A673 (cell line): ENCODE results near the gene RIMKLA. TPM values are rescaled to one million over a fixed set of nuclear protein-coding genes. Genes with fewer than 3 reads are reported as not detected.

Source experiments
- BruUV-seq: library from RNA; stranded (reverse); fragments of 400-500 nt; replicated peaks from 2 replicates; lab custom pipeline; 2021; lab: Mats Ljungman, UMichigan
- CTCF ChIA-PET: fragments of 300-600 bp; sonication (Branson Sonifier 250); formaldehyde crosslinking; loops from one replicate; lab custom pipeline; 2022; ENCODE audit warnings: antibody characterized with exemption; lab: Charles Lee
- POLR2A ChIA-PET: fragments of 300-600 bp; sonication (Branson Sonifier 250); formaldehyde crosslinking; loops from one replicate; lab custom pipeline; 2022; ENCODE audit warnings: antibody characterized with exemption; ENCODE audit not compliant: low non-redundant PET; lab: Charles Lee
- DNase-seq: peaks from one replicate; pipeline ENCODE4 v3.0.0-alpha.2; 2015; ENCODE audit warnings: low spot score
- H3K27ac ChIP-seq: fragments of 200-600 bp; sonication (generic); 2 replicates; pipeline ENCODE4 v1.5.1; 2016; ENCODE audit warnings: mixed run types, low read depth, mild to moderate bottlenecking, mixed read lengths, antibody characterized with exemption, low read length; ENCODE audit not compliant: poor library complexity, severe bottlenecking
- H3K27me3 ChIP-seq: fragments of 200-600 bp; sonication (generic); replicated peaks from 2 replicates; pipeline ENCODE4 v1.6.1; 2017; ENCODE audit warnings: mixed run types, low read depth, mild to moderate bottlenecking, mixed read lengths, antibody characterized with exemption, low read length; ENCODE audit not compliant: insufficient read depth, poor library complexity
- H3K36me3 ChIP-seq: fragments of 200-600 bp; sonication (generic); 2 replicates; pipeline ENCODE4 v1.6.1; 2016; ENCODE audit warnings: mixed run types, mild to moderate bottlenecking, mixed read lengths, antibody characterized with exemption, low read length; ENCODE audit not compliant: insufficient read depth, poor library complexity, severe bottlenecking
- H3K4me1 ChIP-seq: fragments of 200-600 bp; sonication (generic); 2 replicates; pipeline ENCODE4 v1.6.1; 2017; ENCODE audit warnings: mixed run types, mild to moderate bottlenecking, mixed read lengths, antibody characterized with exemption, low read length; ENCODE audit not compliant: insufficient read depth, poor library complexity, severe bottlenecking
- H3K4me3 ChIP-seq: fragments of 200-600 bp; sonication (generic); 2 replicates; pipeline ENCODE4 v1.5.1; 2016; ENCODE audit warnings: low read depth, mixed run types, mild to moderate bottlenecking, mixed read lengths, low read length; ENCODE audit not compliant: poor library complexity, severe bottlenecking
- H3K9me3 ChIP-seq: fragments of 200-600 bp; sonication (generic); 2 replicates; pipeline ENCODE4 v1.6.1; 2016; ENCODE audit warnings: mixed run types, low read depth, mild to moderate bottlenecking, mixed read lengths, antibody characterized with exemption, low read length; ENCODE audit not compliant: poor library complexity, severe bottlenecking
- CTCF ChIP-seq: fragments of 300-800, 200-600 bp; sonication (generic); conservative IDR thresholded peaks from 2 replicates; pipeline ENCODE4 v1.5.1; 2017; ENCODE audit warnings: low read depth, mild to moderate bottlenecking, antibody characterized with exemption, low read length, moderate library complexity, mixed read lengths
- EZH2 ChIP-seq: fragments of 200-600 bp; sonication (generic); IDR thresholded peaks from 2 replicates; pipeline ENCODE4 v1.6.1; 2017; ENCODE audit warnings: borderline replicate concordance, low read depth, mild to moderate bottlenecking, mixed read lengths, antibody characterized with exemption, low read length; ENCODE audit not compliant: poor library complexity, severe bottlenecking
- intact Hi-C: fragments of 100-400 bp; cut with micrococcal nuclease; formaldehyde crosslinking; loops from one replicate; pipeline ENCODE4 v1.10.0; 2022; ENCODE audit not compliant: unreplicated experiment
- total RNA-seq: library from RNA; stranded (reverse); gene quantifications from 2 replicates; pipeline ENCODE4 v1.2.3, GENCODE V29; 2021

The RIMKLA gene
- total RNA-seq, 1 experiment from 2014 or later, result 0.24 TPM

GRCh38 chr1:42450061-42450460 is 69.5 kb downstream of the RIMKLA start:
- no TSS peak for BruUV-seq
- intact Hi-C loops, result no loop called here
- Histone ChIP-seq H3K4me1 (no peaks in the 10 kb centered on the region), H3K27me3 (peaks cover 6% of the 10 kb centered on the region), H3K9me3 (no peaks in the 10 kb centered on the region), H3K4me3 (no peak overlapping the region), H3K27ac (no peak overlapping the region), H3K36me3 (no peaks in the 10 kb centered on the region)
- CTCF ChIA-PET, result no interaction called here
- TF ChIP-seq EZH2 (no peak), CTCF (no peak)
- DNase-seq, result no peak
- POLR2A ChIA-PET, result no interaction called here

GRCh38 chr1:42453386-42453785 is 72.8 kb downstream of the RIMKLA start:
- H3K27me3 ChIP-seq, result peaks cover 6% of the 10 kb centered on the region
- H3K27ac ChIP-seq, result no peak overlapping the region
- intact Hi-C loops, result no loop called here
- ChIA-PET CTCF (no interaction called here), POLR2A (no interaction called here)
- no peak overlapping the region for H3K4me3 ChIP-seq
- H3K9me3 ChIP-seq, result no peaks in the 10 kb centered on the region
- H3K4me1 ChIP-seq, result peaks cover 8% of the 10 kb centered on the region
- DNase-seq, result no peak
- peaks cover 7% of the 10 kb centered on the region for H3K36me3 ChIP-seq
- TF ChIP-seq CTCF, result no peak
- no peak for TF ChIP-seq EZH2
- no TSS peak for BruUV-seq

GRCh38 chr1:42454403-42454802 is 73.8 kb downstream of the RIMKLA start:
- no peak overlapping the region for H3K27ac ChIP-seq
- H3K4me3 ChIP-seq, result no peak overlapping the region
- no peaks in the 10 kb centered on the region for H3K9me3 ChIP-seq
- no peak for DNase-seq
- BruUV-seq, result no TSS peak
- peaks cover 15% of the 10 kb centered on the region for H3K36me3 ChIP-seq
- peaks cover 6% of the 10 kb centered on the region for H3K27me3 ChIP-seq
- peaks cover 8% of the 10 kb centered on the region for H3K4me1 ChIP-seq
- TF ChIP-seq EZH2 (no peak), CTCF (no peak)
- ChIA-PET CTCF (interaction anchor here (0.7 kb wide), 1 partner anchor 25 kb away, joined by 4 read pairs; no protein-coding TSS in a partner anchor), POLR2A (no interaction called here)
- intact Hi-C loops, result no loop called here
